ENCODE measurements around the gene TBC1D16. TPM values are rescaled to one million over a fixed set of nuclear protein-coding genes. Genes with fewer than 3 reads are reported as not detected.

Gene TBC1D16
- total and polyA plus RNA-seq, 12 donors: 4.8 to 23.3 (median 17.0) TPM

GRCh38 chr17:79922116-79922601, 113.5 kb downstream of the TBC1D16 start:
- WGBS, 2 donors: 55 to 66% methylated on average over 18 of the region's 18 CpGs
- intact Hi-C loops (cut with DNase I): loop anchor here in 1 of 10 donors (10.0 kb wide), 1 partner anchor 63 kb away; no protein-coding TSS in a partner anchor

DNA sequence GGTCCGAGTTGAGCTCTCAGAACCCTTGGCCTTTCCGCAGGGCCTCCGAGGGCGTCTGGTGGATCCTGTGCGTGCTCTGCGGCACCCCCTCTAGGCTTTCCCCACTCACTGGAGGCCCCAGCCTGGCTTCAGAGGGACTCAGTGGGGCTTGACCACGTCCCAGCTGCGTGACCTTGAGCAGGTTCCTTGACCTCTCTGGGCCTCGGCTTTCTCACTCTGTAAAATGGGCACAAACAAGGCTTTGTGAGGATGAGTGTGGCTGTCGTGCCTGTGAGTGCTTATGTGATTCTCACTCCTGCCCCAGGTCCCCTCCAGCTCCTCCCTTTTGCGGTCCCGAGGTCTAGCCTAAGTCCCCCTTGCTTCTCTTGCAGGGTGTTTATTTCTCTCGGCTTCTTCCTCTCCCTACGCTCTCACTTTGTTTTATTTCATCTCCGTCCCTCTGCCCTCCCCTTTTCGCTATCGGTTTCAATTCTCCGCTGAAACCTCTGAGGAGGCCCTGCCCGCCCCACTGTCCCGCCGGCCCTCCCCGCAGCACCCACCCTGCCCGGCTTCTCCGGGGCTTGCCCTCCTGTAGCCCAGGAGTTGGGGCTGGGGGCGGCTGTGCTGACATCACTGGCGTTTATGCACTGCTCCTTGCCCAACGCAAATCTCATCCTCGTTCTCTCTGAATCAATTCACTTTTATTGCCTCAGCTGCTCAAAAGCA, 114.1 kb downstream of the TBC1D16 start:
- no peak for TF ChIP-seq CTCF (IDR thresholded peaks at IDR 0.05)
- no peak for ATAC-seq
- no peaks in the 10 kb centered on the region for H3K36me3 ChIP-seq
- H3K4me1 ChIP-seq: peaks cover 0 to 29% (median 15%) of the 10 kb centered on the region in 9 donors
- intact Hi-C loops (cut with DNase I): loop anchor here in 1 of 10 donors (10.0 kb wide), 1 partner anchor 63 kb away; no protein-coding TSS in a partner anchor
- H3K9me3 ChIP-seq: no peaks in the 10 kb centered on the region
- peak in 1 of 2 donors; percentile 3 for DNase-seq
- H3K4me3 ChIP-seq: no peak overlapping the region
- H3K27me3 ChIP-seq: peaks cover 4 to 77% (median 55%) of the 10 kb centered on the region in 7 donors
- H3K27ac ChIP-seq: no peak overlapping the region
- WGBS, 2 donors: 72 to 80% methylated on average over 28 of the region's 28 CpGs

More at GRCh38 chr17:79922116-79922601, 113.5 kb downstream of the TBC1D16 start:
- Histone ChIP-seq H3K9me3 (no peaks in the 10 kb centered on the region), H3K4me3 (no peak overlapping the region), H3K27me3 (peaks cover 4 to 77% (median 55%) of the 10 kb centered on the region in 7 donors), H3K4me1 (peaks cover 0 to 29% (median 15%) of the 10 kb centered on the region in 9 donors), H3K27ac (no peak overlapping the region), H3K36me3 (no peaks in the 10 kb centered on the region)
- ATAC-seq: no peak
- TF ChIP-seq CTCF (IDR thresholded peaks at IDR 0.05): no peak
- no peak for DNase-seq

- Histone ChIP-seq H3K36me3 (no peaks in the 10 kb centered on the region), H3K4me3 (no peak overlapping the region), H3K9me3 (no peaks in the 10 kb centered on the region), H3K4me1 (peaks cover 0 to 33% (median 15%) of the 10 kb centered on the region in 9 donors), H3K27me3 (peaks cover 4 to 76% (median 55%) of the 10 kb centered on the region in 7 donors), H3K27ac (no peak overlapping the region)
- 81 to 85% methylated on average over 19 of the region's 19 CpGs for WGBS, 2 donors
- no peak for TF ChIP-seq CTCF (IDR thresholded peaks at IDR 0.05)
- DNase-seq (peak in 1 of 2 donors; percentile 9), ATAC-seq (no peak)
- intact Hi-C loops (cut with DNase I): loop anchor here in 1 of 10 donors (10.0 kb wide), 1 partner anchor 64 kb away; no protein-coding TSS in a partner anchor
These were observed 114.8 kb downstream of the TBC1D16 start for GRCh38 chr17:79920751-79921410.
